HepG2 (cell line): ENCODE results near the gene ABT1. TPM values are rescaled to one million over a fixed set of nuclear protein-coding genes. Genes with fewer than 3 reads are reported as not detected.

Experiments
- BORCS8-MEF2B ChIP-seq: sonication (generic); formaldehyde crosslinking; IDR thresholded peaks from 2 replicates; pipeline ENCODE4 v1.8.0; 2022; ENCODE audit warnings: mild to moderate bottlenecking, missing genetic modification reagents
- FOSL2 ChIP-seq: sonication (generic); formaldehyde crosslinking; IDR thresholded peaks from 2 replicates; pipeline ENCODE4 v1.4.0; 2020; ENCODE audit warnings: missing genetic modification reagents
- ZBTB20 ChIP-seq: sonication (generic); formaldehyde crosslinking; IDR thresholded peaks from 2 replicates; pipeline ENCODE4 v1.8.1; 2023; ENCODE audit warnings: missing genetic modification reagents, low read depth, mild to moderate bottlenecking, borderline replicate concordance
- polyA plus RNA-seq, 8 experiments: library from polyadenylated mRNA; depleted of rRNA in 3 of 8; stranded (reverse) in 7 of 8; unstranded in 1 of 8; fragments of >200 nt; fragmentation: Illumina TruSeq in 4 of 8; extraction: Trizol in 4 of 8; gene quantifications; 2 replicates each; pipeline versions ENCODE4 v1.2.1 to v1.2.3, GENCODE V29; 2011 to 2016; ENCODE audit warnings: low read depth in 4 of 8, missing spikeins in 1 of 8, mixed read lengths in 1 of 8; ENCODE audit not compliant: insufficient read depth in 1 of 8
- total RNA-seq, 5 experiments: library from RNA; depleted of rRNA; stranded (reverse); fragments of >200 nt; fragmentation: Illumina TruSeq; extraction: Trizol; gene quantifications; 2 replicates each; pipeline ENCODE4 v1.2.3, GENCODE V29; 2016; ENCODE audit warnings: low read depth in 1 of 5
- TF ChIP-seq, protein P1 (sequence below): sonication (generic); formaldehyde crosslinking; IDR thresholded peaks from 2 replicates; pipeline ENCODE4 v1.4.0; 2020; ENCODE audit warnings: mild to moderate bottlenecking, missing genetic modification reagents, borderline replicate concordance
- TF ChIP-seq, protein P2 (sequence below): IDR thresholded peaks from 2 replicates; pipeline ENCODE4 v1.6.1; 2018; ENCODE audit warnings: missing genetic modification reagents

ABT1 gene
- total and polyA plus RNA-seq, 2 of the 13 experiments (the other 11 are each of a cell fraction or from before 2014, with no cell fraction given) = 38.4 TPM

DNA sequence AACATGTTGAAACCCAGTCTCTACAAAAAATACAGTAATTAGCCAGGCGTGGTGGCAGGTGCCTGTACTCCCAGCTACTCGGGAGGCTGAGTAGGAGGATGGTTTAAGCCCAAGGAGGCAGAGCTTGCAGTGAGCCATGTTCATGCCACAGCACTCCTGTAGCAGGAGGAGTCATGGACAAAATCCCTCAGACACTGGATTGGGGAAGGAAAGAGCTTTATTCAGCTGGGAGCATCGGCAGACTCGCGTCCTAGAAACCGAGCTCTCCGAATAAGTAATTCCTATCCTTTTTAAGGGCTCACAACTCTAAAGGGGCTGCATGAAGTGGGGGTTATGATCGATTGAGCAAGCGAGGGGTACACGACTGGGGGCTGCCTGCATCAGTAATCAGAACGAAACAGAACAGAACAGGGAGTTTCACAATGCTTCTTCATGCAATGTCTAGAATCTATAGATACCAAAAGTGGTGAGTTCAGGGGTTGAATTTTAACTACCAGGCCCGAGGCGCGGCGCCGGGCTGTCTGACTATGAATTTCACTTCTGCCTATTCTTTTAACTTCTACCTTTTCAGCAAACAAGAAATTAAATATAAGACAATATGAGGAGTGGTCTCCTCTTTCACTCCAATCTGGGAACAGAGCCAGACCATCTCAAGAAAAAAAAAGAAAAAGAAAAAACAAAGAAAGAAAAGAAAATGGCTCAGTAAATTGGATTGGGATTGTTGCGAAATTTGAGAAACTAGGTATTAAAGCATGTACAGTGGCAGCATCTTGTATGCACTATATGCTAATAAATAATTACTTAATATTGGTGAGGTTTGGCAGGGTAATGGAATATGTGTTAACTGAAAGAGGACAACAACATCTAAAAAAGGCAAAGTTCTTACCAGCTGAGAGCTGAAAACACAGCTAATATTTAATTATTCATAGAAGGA is 35.0 kb upstream of the ABT1 start (continued):
- TF ChIP-seq, protein P1, sequence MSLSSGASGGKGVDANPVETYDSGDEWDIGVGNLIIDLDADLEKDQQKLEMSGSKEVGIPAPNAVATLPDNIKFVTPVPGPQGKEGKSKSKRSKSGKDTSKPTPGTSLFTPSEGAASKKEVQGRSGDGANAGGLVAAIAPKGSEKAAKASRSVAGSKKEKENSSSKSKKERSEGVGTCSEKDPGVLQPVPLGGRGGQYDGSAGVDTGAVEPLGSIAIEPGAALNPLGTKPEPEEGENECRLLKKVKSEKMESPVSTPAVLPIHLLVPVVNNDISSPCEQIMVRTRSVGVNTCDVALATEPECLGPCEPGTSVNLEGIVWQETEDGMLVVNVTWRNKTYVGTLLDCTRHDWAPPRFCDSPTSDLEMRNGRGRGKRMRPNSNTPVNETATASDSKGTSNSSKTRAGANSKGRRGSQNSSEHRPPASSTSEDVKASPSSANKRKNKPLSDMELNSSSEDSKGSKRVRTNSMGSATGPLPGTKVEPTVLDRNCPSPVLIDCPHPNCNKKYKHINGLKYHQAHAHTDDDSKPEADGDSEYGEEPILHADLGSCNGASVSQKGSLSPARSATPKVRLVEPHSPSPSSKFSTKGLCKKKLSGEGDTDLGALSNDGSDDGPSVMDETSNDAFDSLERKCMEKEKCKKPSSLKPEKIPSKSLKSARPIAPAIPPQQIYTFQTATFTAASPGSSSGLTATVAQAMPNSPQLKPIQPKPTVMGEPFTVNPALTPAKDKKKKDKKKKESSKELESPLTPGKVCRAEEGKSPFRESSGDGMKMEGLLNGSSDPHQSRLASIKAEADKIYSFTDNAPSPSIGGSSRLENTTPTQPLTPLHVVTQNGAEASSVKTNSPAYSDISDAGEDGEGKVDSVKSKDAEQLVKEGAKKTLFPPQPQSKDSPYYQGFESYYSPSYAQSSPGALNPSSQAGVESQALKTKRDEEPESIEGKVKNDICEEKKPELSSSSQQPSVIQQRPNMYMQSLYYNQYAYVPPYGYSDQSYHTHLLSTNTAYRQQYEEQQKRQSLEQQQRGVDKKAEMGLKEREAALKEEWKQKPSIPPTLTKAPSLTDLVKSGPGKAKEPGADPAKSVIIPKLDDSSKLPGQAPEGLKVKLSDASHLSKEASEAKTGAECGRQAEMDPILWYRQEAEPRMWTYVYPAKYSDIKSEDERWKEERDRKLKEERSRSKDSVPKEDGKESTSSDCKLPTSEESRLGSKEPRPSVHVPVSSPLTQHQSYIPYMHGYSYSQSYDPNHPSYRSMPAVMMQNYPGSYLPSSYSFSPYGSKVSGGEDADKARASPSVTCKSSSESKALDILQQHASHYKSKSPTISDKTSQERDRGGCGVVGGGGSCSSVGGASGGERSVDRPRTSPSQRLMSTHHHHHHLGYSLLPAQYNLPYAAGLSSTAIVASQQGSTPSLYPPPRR = 0 out of 2 replicates have a peak, but pooled peaks have one; percentile 45
- TF ChIP-seq ZBTB20 (peak; percentile 97), BORCS8-MEF2B (CRISPR knock-in tag) (0 out of 2 replicates have a peak, but pooled peaks have one; percentile 22), FOSL2 (peak; percentile 36; the same call in 1 of the 2 replicates)
- TF ChIP-seq, protein P2, sequence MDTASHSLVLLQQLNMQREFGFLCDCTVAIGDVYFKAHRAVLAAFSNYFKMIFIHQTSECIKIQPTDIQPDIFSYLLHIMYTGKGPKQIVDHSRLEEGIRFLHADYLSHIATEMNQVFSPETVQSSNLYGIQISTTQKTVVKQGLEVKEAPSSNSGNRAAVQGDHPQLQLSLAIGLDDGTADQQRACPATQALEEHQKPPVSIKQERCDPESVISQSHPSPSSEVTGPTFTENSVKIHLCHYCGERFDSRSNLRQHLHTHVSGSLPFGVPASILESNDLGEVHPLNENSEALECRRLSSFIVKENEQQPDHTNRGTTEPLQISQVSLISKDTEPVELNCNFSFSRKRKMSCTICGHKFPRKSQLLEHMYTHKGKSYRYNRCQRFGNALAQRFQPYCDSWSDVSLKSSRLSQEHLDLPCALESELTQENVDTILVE (CRISPR knock-in tag) = no peak
